ENCODE measurements around the gene ARMH4. TPM values are rescaled to one million over a fixed set of nuclear protein-coding genes. Genes with fewer than 3 reads are reported as not detected.

ARMH4 gene
- total and polyA plus RNA-seq, 7 donors = 0.17 to 3.2 (median 0.74) TPM

DNA sequence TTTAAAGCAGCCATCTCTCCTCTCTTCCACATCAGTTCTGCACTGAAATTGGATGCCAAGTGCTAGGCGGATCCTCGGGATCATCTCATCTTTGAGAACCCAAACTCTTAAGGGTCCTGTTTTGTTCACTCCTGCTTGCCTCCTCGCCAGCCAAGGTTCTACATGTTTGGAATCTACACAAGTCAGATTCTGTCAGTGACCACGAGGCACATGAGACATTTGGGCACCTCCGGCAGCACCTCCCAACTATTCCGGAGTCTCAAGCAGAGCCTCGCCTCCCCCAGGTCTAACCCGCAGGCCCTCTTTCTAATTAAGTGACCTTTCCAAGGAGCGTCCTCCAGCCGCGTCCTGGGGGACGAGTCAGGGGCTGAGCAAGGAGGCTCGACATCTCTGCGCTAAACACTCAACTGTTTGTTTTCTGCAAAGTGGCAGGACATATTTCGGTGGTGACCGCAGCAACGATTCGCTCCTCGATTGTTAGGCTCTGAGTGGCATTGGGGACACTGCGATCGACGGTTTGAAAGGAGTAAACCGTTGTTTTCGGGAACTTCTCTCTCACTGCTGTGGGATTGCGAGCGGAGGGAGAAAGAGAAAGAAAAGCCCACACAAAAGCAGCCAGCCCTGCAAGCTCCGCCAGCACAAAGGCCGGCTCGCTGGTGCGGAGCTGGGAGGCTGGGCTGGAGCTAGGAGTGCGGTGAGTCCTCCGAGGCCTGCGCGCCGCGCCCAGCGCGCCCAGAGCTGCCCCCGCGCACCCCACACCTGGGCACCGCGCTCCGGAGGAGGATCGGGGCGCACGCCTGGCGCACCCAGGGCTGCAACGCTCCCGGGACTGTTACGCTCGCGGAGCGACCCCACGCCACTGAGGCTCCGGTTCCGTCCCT, 640 bp downstream of the ARMH4 start:
- ATAC-seq = peak; percentile 50 to 62 (median 53)
- Histone ChIP-seq H3K27ac (no peak overlapping the region), H3K36me3 (ENCODE audit: insufficient read depth in 1 of 2, low read depth in 1 of 2) (no peaks in the 10 kb centered on the region), H3K27me3 (ENCODE audit: insufficient read depth in 3 of 3, low read length in 2 of 3) (peaks cover 0 to 13% (median 0%) of the 10 kb centered on the region in 3 donors), H3K9me3 (no peaks in the 10 kb centered on the region), H3K4me3 (peak overlapping the region; percentile 87), H3K4me1 (peaks cover 6% of the 10 kb centered on the region)
- WGBS, 3 donors = 1 to 2% (median 1%) methylated on average over 40 to 56 of the region's 56 CpGs
- intact Hi-C loops (cut with DNase I) = no loop called here
- DNase-seq = no peak
- TF ChIP-seq, protein P1, sequence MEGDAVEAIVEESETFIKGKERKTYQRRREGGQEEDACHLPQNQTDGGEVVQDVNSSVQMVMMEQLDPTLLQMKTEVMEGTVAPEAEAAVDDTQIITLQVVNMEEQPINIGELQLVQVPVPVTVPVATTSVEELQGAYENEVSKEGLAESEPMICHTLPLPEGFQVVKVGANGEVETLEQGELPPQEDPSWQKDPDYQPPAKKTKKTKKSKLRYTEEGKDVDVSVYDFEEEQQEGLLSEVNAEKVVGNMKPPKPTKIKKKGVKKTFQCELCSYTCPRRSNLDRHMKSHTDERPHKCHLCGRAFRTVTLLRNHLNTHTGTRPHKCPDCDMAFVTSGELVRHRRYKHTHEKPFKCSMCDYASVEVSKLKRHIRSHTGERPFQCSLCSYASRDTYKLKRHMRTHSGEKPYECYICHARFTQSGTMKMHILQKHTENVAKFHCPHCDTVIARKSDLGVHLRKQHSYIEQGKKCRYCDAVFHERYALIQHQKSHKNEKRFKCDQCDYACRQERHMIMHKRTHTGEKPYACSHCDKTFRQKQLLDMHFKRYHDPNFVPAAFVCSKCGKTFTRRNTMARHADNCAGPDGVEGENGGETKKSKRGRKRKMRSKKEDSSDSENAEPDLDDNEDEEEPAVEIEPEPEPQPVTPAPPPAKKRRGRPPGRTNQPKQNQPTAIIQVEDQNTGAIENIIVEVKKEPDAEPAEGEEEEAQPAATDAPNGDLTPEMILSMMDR (IDR thresholded peaks at IDR 0.05) = no peak

DNA sequence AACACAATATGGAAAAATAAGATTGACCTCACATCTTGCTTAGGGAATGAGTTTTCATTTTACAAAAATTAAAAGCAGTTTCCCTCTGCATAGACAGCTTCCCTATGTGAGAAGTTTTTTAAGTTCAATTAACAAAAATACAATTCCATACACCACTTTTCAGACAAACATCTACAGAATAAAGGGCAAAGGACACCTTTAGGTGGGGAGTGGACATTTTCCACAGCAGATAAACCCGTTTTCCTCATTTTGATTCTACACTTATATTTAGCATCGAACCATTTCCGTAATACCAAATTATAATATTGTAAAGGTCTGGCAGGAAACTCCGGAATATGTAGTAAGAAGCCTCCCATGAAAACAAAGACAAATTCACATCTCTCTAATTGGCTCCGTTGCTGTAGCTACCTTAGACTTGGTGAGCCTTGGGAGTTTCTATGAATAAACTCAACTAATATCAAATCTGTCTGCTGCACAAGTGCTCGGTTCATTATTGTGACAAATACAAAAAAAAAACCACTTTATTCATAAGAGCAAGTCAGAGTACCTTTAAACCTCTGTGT, 1.7 kb downstream of the ARMH4 start:
- no peaks in the 10 kb centered on the region for H3K9me3 ChIP-seq
- WGBS, 3 donors = 72 to 76% (median 73%) methylated on average over 6 of the region's 6 CpGs
- no peak for ATAC-seq

DNA sequence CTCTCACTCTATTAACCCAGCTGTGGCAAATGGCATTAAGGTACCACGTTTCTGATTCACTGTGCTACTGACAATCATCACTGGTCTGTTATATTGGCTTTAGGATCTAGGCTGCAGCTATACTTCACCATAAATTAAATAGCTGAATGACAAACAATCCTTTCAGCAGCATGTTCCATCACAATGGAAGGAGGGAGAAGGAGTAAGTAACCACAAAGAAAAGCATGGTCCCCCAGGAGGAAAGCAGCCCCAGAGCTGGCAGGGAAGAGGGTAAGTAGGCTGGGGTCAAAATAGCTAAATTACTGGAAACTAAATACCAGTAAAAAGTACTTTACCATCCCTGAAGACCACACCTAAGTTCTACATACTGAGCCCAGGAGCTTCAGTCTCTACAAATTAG, 2.8 kb downstream of the ARMH4 start:
- H3K4me1 ChIP-seq = peaks cover 6% of the 10 kb centered on the region
- H3K9me3 ChIP-seq = no peaks in the 10 kb centered on the region
- peaks cover 0 to 13% (median 0%) of the 10 kb centered on the region in 3 donors for H3K27me3 ChIP-seq (ENCODE audit: insufficient read depth in 3 of 3, low read length in 2 of 3)
- ATAC-seq (no peak), DNase-seq (no peak)
- TF ChIP-seq, protein P1 (IDR thresholded peaks at IDR 0.05) = no peak
- H3K4me3 ChIP-seq = no peak overlapping the region
- no peak overlapping the region for H3K27ac ChIP-seq
- intact Hi-C loops (cut with DNase I) = no loop called here
- no peaks in the 10 kb centered on the region for H3K36me3 ChIP-seq (ENCODE audit: insufficient read depth in 1 of 2, low read depth in 1 of 2)
- WGBS, 3 donors = 55 to 75% (median 56%) methylated on average over 1 of the region's 1 CpG

More for the DNA sequence above, 1.7 kb downstream of the ARMH4 start:
- no peak for DNase-seq
- Histone ChIP-seq H3K27me3 (ENCODE audit: insufficient read depth in 3 of 3, low read length in 2 of 3) (peaks cover 0 to 13% (median 0%) of the 10 kb centered on the region in 3 donors), H3K27ac (no peak overlapping the region), H3K4me1 (peaks cover 6% of the 10 kb centered on the region), H3K4me3 (no peak overlapping the region), H3K36me3 (ENCODE audit: insufficient read depth in 1 of 2, low read depth in 1 of 2) (no peaks in the 10 kb centered on the region)
- TF ChIP-seq, protein P1 (IDR thresholded peaks at IDR 0.05) = no peak
- intact Hi-C loops (cut with DNase I) = no loop called here

DNA sequence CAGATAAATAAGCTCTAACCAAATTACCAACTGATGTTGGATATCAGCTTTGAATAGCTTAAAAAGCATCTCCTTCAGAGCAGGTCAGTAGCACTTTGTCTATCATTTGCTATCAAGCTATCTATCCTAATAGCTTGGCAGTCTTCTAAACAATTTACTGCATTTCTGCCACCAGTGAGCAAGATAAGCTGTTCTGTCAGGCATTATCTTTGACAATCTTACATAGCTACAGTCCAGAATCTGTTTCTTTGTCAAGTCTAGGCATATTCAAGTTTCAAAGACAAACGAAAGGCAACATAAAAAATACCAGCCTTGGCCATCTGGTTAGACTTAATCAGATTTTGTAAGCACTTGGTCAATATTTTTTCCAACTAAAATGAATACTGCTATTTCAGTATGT, 5.6 kb downstream of the ARMH4 start:
- intact Hi-C loops (cut with DNase I) = no loop called here
- no peaks in the 10 kb centered on the region for H3K9me3 ChIP-seq
- no peak overlapping the region for H3K27ac ChIP-seq
- peaks cover 6% of the 10 kb centered on the region for H3K4me1 ChIP-seq
- no peak overlapping the region for H3K4me3 ChIP-seq
- H3K36me3 ChIP-seq (ENCODE audit: insufficient read depth in 1 of 2, low read depth in 1 of 2) = no peaks in the 10 kb centered on the region
- DNase-seq (no peak), ATAC-seq (no peak)
- H3K27me3 ChIP-seq (ENCODE audit: insufficient read depth in 3 of 3, low read length in 2 of 3) = peaks cover 0 to 13% (median 0%) of the 10 kb centered on the region in 3 donors
- WGBS, 3 donors = 48 to 68% (median 51%) methylated on average over 1 of the region's 1 CpG
- TF ChIP-seq, protein P1 (IDR thresholded peaks at IDR 0.05) = no peak

Measured in psoas muscle (tissue), 8 donors.